GM12892 (cell line): ENCODE measurements around the gene KLHDC10.

ENCODE experiments used
- POLR2A ChIP-seq: IDR thresholded peaks from 2 replicates; pipeline ENCODE4 v1.6.1; 2011; ENCODE audit warnings: low read depth, low read length, control low read depth
- POLR2AphosphoS5 ChIP-seq: IDR thresholded peaks from 2 replicates; pipeline ENCODE4 v1.6.1; 2011; ENCODE audit warnings: low read depth, low read length, control low read depth

- TF ChIP-seq POLR2AphosphoS5, result no peak
- TF ChIP-seq POLR2A, result no peak
Observed at GRCh38 chr7:130114776-130115175, 44.4 kb downstream of the KLHDC10 start.
